ENCODE data around the gene PTGR3.

DNA sequence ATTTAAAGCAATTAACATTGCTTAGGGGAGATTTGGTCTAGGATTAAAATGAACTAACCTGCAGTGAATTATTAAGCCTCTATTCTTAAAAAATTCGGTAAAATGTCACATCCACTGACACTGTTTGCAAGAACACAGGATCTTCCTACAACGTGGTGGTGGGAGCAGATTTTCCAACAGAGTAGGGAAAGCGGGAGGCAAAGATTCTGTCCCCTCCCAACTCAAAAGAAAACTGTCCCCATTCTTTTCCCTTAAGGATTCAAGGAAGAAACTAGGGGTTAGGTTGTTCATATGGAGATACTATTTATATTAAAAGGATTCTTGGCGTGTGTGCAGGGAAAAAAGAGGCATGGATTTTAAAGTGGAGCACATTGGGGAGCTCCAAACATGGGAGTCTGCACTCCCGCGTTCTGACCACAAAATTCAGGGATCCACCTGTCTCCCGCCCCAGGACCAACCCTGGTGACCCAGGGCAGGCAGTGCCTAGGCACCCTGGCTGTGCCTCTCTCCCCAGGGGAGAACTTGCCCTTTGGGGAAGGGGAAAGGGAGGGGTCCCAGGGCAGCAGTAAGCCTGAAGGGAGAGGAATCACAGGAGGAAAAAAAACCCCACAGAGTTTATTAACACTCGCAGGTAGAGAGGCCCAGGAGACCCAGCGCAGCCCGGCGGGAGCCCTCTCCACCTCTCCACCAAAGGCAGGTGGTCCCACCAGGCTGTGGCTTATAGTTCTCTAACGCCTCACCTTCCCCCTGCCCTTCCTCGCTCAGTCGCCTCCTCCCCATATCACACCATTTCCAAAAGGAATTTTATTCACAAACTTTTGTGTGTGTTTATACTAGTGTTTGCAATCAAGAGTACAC is 2.3 kb downstream of the PTGR3 start:
- no peak for TF ChIP-seq CTCF (IDR thresholded peaks at IDR 0.05; ENCODE audit: low read depth, low read length, missing input control)
- no peak for TF ChIP-seq RXRA (IDR thresholded peaks at IDR 0.05)
- no peak for TF ChIP-seq GABPA (IDR thresholded peaks at IDR 0.05 in 1 of 2, conservative IDR thresholded peaks at IDR 0.05 in 1 of 2)
- no peak for TF ChIP-seq SP1 (IDR thresholded peaks at IDR 0.05)
- TF ChIP-seq MAX (IDR thresholded peaks at IDR 0.05) = no peak
- TF ChIP-seq TAF1 (conservative IDR thresholded peaks at IDR 0.05) = no peak
- TF ChIP-seq JUND (IDR thresholded peaks at IDR 0.05) = no peak
- TF ChIP-seq, protein P1, sequence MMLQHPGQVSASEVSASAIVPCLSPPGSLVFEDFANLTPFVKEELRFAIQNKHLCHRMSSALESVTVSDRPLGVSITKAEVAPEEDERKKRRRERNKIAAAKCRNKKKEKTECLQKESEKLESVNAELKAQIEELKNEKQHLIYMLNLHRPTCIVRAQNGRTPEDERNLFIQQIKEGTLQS (IDR thresholded peaks at IDR 0.05) = no peak
- TF ChIP-seq RAD21 (IDR thresholded peaks at IDR 0.05) = no peak
- no peak for TF ChIP-seq ZBTB33 (IDR thresholded peaks at IDR 0.05)
- no peak for TF ChIP-seq FOXA1 (IDR thresholded peaks at IDR 0.05)
- TF ChIP-seq, protein P2, sequence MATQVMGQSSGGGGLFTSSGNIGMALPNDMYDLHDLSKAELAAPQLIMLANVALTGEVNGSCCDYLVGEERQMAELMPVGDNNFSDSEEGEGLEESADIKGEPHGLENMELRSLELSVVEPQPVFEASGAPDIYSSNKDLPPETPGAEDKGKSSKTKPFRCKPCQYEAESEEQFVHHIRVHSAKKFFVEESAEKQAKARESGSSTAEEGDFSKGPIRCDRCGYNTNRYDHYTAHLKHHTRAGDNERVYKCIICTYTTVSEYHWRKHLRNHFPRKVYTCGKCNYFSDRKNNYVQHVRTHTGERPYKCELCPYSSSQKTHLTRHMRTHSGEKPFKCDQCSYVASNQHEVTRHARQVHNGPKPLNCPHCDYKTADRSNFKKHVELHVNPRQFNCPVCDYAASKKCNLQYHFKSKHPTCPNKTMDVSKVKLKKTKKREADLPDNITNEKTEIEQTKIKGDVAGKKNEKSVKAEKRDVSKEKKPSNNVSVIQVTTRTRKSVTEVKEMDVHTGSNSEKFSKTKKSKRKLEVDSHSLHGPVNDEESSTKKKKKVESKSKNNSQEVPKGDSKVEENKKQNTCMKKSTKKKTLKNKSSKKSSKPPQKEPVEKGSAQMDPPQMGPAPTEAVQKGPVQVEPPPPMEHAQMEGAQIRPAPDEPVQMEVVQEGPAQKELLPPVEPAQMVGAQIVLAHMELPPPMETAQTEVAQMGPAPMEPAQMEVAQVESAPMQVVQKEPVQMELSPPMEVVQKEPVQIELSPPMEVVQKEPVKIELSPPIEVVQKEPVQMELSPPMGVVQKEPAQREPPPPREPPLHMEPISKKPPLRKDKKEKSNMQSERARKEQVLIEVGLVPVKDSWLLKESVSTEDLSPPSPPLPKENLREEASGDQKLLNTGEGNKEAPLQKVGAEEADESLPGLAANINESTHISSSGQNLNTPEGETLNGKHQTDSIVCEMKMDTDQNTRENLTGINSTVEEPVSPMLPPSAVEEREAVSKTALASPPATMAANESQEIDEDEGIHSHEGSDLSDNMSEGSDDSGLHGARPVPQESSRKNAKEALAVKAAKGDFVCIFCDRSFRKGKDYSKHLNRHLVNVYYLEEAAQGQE (IDR thresholded peaks at IDR 0.05) = no peak
- TF ChIP-seq YY1 (IDR thresholded peaks at IDR 0.05) = no peak
